ENCODE results near the gene CEP63. TPM values are rescaled to one million over a fixed set of nuclear protein-coding genes. Genes with fewer than 3 reads are reported as not detected.

The CEP63 gene
- total and polyA plus RNA-seq, 2 experiments from 2014 or later, result 15.1 to 53.9 TPM

- Mint-ChIP-seq H3K27me3 (ENCODE audit: insufficient read depth, low read depth, poor library complexity) (no peaks in the 10 kb centered on the region), H3K27ac (no peak overlapping the region), H3K36me3 (ENCODE audit: low read depth) (peaks cover 15% of the 10 kb centered on the region), H3K4me1 (peaks cover 9% of the 10 kb centered on the region), H3K4me3 (no peak overlapping the region), H3K9me3 (no peaks in the 10 kb centered on the region)
- DNase-seq (ENCODE audit: low spot score) (no peak), ATAC-seq (no peak)
- Histone ChIP-seq H3K27me3 (ENCODE audit: insufficient read depth) (no peaks in the 10 kb centered on the region), H3F3A (replicated peaks; ENCODE audit: low read depth) (no peaks in the 10 kb centered on the region), H3K4me3 (no peak overlapping the region), H2AFZ (no peak overlapping the region), H3K4me1 (ENCODE audit: insufficient read depth) (no peaks in the 10 kb centered on the region), H3K36me3 (ENCODE audit: insufficient read depth) (no peaks in the 10 kb centered on the region), H3K79me2 (replicated peaks; ENCODE audit: insufficient read depth) (peaks cover 49% of the 10 kb centered on the region), H3K9me2 (ENCODE audit: insufficient read depth) (no peaks in the 10 kb centered on the region), H3K4me2 (no peak overlapping the region), H3K27ac (ENCODE audit: low read depth) (no peak overlapping the region), H4K20me1 (replicated peaks; ENCODE audit: insufficient read depth) (no peaks in the 10 kb centered on the region; the same call in 1 of the 2 replicates)
- no peak for TF ChIP-seq ZNF462 (CRISPR knock-in tag; IDR thresholded peaks at IDR 0.05)
- no peak for TF ChIP-seq ETS1 (IDR thresholded peaks at IDR 0.05)
- TF ChIP-seq REST (IDR thresholded peaks at IDR 0.05; ENCODE audit: unreplicated experiment), result no peak
- no peak for TF ChIP-seq EZH2phosphoT487 (IDR thresholded peaks at IDR 0.05; ENCODE audit: unreplicated experiment)
- no peak for TF ChIP-seq ZNF331 (CRISPR knock-in tag; IDR thresholded peaks at IDR 0.05; ENCODE audit: low read depth)
- TF ChIP-seq JUNB (IDR thresholded peaks at IDR 0.05; ENCODE audit: unreplicated experiment), result no peak
- no peak for TF ChIP-seq NANOG (IDR thresholded peaks at IDR 0.05; ENCODE audit: borderline replicate concordance)
- no peak for TF ChIP-seq ZNF114 (CRISPR knock-in tag; IDR thresholded peaks at IDR 0.05)
- no peak for TF ChIP-seq CREB1 (CRISPR knock-in tag; IDR thresholded peaks at IDR 0.05; ENCODE audit: low read depth)
- TF ChIP-seq STAT1 (IDR thresholded peaks at IDR 0.05; ENCODE audit: unreplicated experiment), result no peak
- TF ChIP-seq CTCF (conservative IDR thresholded peaks at IDR 0.05; ENCODE audit: low read depth in 2 of 2), result no peak
- TF ChIP-seq POLR2AphosphoS5 (IDR thresholded peaks at IDR 0.05; ENCODE audit: low read depth), result no peak
- TF ChIP-seq EZH2 (IDR thresholded peaks at IDR 0.05; ENCODE audit: low read depth, unreplicated experiment), result no peak
Observed at GRCh38 chr3:134495980-134496379, 10.1 kb downstream of the CEP63 start.
